T-helper 2 cell treated with Interferon-gamma antibody and Interleukin-4, amounts not matched to agents 100 ng/mL and 5 ng/mL, for 36 hours (primary cell): Measurements from ENCODE around the gene TMSB4X. TPM values are rescaled to one million over a fixed set of nuclear protein-coding genes. Genes with fewer than 3 reads are reported as not detected.

Experiments
- intact Hi-C: fragments of 100-400 bp; cut with micrococcal nuclease; formaldehyde crosslinking; loops from one replicate; pipeline ENCODE4 v1.15.1; 2023
- total RNA-seq: library from RNA; stranded (reverse); gene quantifications from 2 replicates; pipeline ENCODE4 v1.2.3, GENCODE V29; 2022

TMSB4X gene
- total RNA-seq, 1 donor from 2014 or later: 11,751 TPM

DNA sequence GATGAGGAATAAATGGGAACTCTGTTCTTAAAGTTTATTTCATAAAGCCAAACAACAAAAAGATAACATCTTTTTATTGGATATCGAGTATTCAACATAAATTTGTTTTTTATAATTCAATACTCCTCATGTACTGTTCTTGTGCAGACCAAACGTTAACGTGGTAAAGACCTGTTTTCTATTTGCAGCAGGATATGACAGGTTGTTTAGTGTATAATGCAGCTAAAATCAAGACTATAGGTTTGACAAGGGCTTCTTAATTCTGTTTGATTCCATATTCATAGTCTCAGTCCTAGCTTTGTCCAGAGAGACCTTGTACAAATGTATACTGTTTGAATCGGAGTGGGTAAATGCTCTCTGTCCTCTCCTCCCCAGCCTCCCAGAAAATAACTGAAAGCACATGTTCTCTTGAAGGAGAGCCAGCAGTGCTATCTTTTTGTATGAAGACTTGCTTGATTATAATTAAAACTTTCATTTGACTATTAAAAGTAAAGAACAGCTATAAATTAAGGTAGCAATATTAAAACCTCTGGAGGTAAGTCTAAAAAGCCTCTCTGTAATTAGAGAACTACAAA lies 17.7 kb downstream of the TMSB4X start:
- intact Hi-C loops: no loop called here

DNA sequence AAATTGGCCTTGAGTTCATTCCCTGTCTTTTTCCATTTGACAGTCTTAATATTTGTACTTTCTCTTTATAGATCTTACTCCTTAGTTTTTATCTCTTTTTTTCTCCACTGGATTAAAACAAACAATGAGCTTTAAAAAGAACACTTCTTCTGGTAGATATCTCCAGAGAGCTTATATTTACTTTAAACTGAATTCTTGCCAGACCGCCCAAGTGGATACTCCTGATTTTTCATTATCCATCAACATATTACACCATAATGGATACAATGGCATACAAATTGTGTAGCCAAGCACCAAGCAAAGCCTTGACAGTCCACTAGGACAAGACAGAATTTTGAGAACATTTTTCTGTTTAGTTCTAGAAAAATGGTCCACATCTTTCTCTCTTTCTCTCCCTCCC lies 18.9 kb downstream of the TMSB4X start:
- intact Hi-C loops: no loop called here

DNA sequence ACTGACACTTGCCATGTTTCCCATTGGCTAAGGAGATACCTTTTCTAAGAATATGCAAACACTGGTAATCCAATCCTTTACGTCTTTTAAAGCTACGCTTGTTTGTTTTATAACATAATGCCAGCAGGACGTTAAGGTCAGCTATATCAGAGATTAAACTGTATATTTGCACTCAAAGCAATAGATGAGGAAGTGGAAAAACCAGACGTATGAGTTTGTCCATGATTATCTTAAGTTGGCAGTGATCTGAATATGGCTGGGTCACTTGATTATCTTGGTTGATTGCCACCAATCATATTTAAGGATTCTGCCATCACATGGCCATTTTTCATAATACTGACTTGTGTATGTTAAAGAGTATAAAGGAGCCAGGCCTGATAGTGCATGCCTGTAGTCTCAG lies 19.4 kb downstream of the TMSB4X start:
- intact Hi-C loops: no loop called here

DNA sequence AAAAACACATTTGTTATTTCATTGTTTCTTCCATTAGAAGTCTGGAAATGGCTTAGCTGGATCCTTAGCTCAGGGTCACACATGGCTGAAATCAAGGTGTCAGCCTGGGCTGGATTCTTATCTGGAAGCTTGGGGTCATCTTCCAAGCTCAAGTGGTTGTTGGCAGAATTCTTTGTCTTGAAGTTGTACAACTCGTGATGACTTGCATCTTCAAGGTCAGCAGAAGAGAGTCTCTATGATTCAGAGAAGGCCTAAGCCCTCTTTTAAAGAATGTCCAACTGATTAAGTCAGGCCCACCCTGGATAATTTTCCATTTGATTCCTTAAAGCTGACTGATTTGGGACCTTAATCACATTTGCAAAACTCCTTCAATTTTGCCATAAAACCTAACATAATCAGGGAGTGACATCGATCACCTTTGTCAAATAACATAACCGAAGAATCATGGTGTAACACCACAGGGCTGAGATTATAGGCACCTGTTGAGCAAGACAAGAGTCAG lies 22.1 kb downstream of the TMSB4X start:
- intact Hi-C loops: no loop called here

DNA sequence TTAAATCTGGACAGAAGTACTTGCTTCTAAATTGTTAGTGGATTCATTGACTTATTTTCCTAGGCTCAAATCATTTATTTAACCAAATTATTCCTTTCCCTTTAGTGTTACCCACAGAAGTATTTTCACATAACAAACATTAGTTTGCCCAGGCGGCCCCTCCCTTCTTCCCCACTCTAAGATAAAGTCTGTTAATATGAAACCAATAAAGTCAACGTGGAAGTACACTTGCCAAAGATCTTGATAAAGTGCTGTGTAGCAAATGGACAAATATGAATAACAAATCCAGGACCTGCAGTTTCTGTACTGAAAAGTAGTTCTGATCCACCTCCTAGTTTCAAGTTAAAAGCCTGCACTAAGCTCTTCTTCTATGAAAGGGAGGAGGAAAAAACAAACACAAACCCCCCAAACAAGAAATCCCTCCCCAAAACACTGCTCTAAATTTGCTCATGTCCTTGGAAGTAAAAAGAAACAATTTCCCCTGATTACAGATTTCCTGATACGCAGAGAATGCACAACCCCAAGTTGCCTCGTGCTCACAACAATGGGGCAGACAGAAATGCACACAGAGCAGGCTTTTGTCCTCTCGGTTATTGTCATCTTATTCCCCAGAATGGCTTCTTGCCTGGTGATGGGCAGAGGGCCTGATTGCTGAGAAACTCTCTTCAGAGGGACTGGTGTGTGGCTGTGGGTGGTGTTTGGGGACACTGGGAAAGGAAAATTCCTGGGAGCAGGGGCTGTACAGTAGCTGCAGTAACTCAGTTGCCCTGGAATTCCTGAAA lies 23.2 kb downstream of the TMSB4X start:
- intact Hi-C loops: loop anchor here (1.0 kb wide), 1 partner anchor 13 kb away; no protein-coding TSS in a partner anchor

DNA sequence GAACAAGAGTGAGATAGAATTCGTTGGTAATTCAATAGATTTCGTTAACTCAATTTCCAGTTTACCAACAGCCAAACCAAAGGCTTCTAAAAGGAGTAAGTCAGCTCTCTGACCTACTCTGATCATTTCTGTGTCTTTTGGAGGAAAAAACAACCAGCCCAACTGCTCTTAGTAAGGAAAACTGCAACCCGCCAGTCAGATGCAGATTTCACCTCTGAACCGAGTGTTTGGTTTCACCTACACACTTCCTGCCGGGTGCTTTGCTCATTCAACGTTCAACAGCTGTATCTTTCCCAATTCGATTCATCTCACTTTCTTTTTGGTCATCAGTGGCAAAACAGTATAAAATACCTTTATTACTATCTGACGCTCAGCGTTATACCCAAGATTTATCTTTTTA lies 24.5 kb downstream of the TMSB4X start:
- intact Hi-C loops: loop anchor here (1.0 kb wide), 1 partner anchor 48 kb away; no protein-coding TSS in a partner anchor

DNA sequence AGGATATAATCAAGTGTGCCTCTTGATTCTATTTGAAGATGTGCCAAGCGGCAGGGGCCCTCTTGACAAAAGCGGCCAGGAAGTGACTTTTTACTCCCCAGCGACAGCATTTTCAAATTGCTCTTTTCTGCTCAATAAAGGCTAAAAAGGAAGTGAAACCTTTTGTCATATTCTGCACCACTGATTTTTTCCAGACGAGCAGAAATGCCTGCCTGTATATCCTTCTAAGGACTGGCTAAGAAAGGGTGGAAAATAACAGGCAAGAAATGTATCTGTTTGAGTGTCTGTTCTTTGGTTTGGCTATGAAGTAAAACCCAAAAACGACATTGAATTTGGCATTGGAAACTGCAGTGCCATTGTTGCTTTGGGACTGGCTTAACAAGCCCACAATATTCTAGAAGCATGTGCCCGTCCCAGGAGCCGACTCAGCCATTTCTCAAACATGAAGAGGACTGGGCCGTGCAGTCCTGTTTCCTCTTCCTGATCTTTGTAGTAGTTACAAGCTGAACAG lies 25.4 kb downstream of the TMSB4X start:
- intact Hi-C loops: loop anchor here (1.0 kb wide), 2 partner anchors 22 to 87 kb away; no protein-coding TSS in a partner anchor

DNA sequence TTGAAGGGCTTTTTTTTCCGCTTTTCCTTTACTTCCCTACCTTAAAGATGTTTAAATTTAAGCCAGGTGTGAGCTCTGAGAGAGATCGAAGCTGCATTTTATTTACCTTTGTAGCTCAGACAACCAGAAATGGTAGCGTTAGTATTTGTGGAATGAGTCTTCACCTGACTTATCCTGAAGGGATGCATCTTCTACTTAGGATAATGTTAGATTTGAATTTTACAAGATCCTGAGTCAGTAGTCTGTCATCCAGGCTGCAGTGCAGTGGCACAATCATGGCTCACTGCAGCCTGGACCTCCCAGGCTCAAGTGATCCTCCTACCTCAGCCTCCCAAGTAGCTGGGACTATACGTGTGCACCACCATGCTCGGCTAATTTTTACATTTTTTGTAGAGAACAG lies 26.2 kb downstream of the TMSB4X start:
- intact Hi-C loops: no loop called here

DNA sequence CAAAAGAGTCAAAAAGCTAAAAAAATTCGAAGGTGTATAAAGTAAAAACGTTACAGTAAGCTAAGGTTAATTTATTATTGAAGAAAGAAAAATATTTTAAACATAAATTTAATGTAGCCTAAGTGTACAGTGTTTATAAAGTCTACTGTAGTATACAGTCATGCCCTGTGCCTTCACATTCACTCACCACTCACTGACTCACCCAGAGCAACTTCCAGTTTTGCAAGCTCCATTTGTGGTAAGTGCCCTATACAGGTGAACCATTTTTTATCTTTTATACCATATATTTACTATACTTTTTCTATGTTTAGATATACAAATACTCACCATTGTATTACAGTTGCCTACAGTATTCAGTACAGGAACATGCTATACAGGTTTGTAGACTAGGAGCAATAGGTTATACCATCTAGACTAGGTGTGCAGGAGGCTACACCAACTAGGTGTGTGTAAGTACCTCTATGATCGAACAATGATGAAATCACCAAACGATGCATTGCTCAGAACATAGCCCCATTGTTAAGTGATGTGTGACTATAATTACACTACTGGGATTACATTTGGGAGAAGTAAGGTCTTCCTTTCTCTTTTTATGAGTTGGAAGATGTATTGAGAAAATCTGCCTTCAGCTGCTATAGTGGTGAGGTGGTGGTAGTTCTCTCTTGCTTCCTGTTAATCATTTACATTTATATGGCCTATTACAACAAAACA lies 27.2 kb downstream of the TMSB4X start:
- intact Hi-C loops: no loop called here

DNA sequence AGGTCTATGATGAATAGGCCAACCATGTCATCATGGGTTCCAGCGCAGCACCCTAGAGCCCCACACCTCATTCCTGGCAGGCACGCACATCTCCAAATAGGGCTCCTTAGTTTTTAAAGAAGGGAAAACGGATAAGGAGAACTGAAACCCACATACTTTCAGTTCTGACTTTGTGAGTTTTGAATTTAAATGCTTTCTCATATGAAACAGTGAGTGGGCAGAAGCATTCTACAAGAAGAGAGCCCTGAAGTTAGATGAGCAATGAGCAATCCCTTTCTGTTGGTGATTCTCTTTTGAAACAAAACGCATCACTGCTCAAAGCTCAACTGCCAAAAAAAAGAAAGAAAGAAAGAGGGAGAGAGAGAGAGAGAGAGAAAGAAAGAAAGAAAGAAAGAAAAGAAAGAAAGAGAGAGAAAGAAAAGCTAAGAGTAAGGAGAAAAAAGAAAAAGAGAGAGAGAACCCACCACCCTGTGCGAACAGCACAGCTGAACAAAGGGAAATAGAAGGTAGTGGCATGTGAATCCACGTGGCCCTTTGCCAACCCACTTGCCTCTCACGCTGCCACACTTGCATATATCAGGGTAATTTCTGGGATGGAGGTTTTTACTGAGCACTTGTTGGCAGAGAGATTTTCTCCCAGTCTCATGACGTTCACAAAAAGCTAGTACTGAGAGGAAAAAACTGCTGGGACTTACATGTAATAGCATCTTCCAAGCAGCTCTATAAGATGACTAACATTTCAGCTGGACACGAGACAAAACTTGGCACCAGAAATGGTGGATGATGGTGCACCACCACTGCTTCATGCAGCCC lies 31.0 kb downstream of the TMSB4X start:
- intact Hi-C loops: loop anchor here (1.0 kb wide), 1 partner anchor 7 kb away; no protein-coding TSS in a partner anchor

DNA sequence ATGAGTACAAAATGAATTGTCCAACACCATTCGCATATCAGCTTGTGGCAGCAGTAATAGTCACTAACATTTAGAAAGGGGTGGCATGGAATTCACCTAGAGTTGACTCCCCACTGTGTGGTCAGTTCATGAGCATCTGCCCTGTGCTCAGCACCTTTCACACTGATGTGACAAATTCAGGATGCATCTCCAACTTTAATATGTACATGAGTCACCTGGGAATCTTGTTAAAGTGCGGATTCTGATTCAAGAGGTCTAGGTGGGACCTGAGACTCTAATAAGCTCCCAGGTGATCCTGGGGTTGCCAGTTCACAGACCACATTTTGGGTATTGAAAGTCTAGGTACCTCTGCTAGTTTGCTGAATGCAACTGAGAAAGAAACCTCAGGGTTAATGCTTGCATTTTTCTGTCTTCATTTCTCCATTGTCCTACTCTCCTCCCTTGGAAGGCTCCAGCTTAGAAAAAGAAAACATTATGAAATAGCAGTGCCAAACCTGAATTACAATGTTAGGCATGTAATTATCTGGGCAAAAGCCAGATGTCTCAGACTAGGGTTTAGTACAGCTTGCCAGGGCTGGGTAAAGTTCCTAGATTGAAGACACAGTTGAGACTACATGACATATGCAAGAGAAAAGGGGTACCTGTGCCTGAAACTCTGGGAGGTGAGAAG lies 32.7 kb downstream of the TMSB4X start:
- intact Hi-C loops: no loop called here

DNA sequence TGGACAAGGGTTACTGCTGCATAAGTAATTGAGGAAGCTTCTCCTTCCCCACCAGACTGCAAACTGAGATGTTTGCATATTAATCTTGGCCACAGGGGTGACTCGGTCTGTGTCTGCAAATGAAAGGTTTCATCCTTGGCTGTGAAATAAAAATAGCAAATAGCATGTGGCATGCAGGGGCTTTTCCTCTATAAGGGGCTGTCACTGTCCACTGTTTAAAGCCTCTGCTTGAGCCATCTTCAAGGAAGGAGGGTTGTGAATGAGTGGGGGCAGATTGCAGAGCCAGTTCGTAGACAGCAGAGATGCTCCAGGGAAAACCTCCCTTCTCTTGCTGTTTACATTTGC lies 33.3 kb downstream of the TMSB4X start:
- intact Hi-C loops: no loop called here

DNA sequence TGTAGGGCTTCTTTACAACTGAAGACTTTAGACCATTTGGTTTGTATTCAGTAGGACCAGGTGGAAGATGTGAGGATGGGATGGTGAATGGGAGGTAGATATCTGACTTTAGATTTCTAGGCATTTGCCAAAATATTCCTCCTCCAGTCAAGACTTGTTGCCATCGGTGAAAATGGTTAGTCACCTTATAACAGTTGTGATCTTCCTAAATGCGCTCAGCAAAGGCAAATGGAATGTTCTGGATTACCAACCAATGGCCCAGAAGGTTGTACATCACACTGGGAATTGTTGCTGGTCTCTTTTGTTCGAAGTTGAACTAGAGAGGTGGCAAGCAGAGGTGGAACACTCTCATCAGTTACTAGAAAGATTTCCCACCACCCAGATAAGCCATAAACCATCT lies 33.9 kb downstream of the TMSB4X start:
- intact Hi-C loops: no loop called here

DNA sequence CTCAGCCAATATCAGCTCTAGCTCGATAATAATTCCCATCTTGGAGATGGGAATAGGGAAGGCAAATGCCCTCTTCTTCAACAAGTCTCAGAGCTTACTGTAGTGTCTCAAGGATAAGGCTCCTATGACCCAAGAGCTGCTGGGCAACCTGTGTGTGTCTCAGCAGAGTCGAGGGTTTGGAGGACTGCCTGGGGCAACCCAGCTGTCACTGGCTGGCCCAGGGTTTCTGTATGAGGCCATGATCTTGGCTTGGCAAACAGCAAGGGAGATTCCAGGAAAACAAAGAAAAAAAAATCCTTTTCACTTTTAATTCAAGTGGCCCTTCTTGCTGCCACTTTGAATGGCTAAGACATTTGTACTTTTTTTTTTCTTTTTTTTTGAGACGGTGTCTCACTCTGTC lies 34.4 kb downstream of the TMSB4X start:
- intact Hi-C loops: no loop called here

DNA sequence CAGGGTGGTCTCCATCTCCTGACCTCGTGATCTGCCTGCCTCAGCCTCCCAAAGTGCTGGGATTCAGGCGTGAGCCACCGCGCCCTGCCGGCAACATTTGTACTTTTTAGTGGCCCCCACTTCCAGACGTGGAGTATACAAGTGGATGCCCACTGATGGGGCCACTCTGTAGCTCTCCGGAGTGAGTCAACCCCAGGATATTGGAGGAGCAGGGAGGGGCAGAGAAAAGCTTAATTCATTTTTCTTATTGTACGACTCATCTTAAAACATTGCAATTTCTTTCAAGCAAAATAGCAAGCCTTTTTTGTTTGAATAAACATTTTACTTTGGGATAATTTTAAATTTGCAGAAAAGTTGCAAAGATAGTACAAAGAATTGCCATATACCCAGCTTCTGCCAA lies 34.9 kb downstream of the TMSB4X start:
- intact Hi-C loops: loop anchor here (5.0 kb wide), 1 partner anchor 33 kb away; the partner anchor contains the start of gene TMSB4X

DNA sequence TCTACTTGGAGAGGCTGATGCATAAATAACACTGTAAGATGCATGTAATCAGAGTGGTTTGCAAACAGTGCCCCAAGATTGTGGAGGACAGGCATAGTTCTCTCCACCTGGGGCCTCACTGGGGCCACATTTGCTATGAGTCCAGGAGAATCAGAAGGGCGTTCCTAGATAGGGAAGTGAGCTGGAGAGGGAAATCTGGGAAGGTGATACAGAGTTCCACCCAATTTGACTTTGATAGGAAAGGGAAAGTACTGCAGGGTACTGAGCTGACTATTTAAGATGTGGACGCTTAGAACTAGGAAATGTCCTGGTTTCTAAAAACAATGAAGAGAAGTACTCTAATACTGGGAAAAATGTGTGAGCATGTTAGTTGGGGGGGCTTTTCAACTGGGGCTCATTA lies 35.6 kb downstream of the TMSB4X start:
- intact Hi-C loops: loop anchor here (5.0 kb wide), 1 partner anchor 33 kb away; the partner anchor contains the start of gene TMSB4X

DNA sequence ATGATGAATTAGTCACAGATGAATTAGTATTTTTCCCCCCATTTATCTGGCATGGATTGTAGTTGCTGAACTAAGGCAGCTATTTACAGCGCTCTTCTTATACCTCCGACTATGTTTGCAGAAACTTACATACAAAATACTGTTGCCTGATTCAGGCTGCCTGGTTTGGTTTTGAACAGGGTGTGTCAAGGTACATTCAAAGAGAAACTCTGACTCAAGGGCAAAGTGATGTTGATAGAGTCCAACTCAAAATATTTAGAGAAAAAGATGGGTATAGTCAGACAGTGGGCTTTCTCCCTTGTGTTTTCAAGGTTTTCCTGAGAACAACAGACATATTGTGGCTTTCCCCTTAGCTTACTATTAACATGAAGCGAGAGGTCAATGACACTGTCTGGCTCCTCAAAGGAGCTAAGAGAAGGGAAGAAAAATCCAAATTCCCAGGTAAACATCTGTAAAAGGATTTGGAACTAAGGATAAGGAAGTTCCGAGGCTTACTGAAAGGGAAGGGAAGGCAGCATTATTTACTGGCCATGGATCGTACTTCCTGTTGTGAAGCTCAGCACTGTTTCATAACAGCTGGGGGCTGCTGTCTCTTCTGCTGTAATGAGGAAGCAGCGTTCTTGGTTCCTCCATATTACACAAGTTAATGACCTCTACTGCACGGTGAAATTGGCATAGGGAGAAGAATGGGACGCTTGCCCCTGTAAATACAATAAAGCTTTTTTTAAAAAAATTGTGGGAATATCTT lies 38.6 kb downstream of the TMSB4X start:
- intact Hi-C loops: loop anchor here (1.0 to 5.0 kb wide), 2 partner anchors 8 to 36 kb away; partner anchors contain the start of gene TMSB4X

DNA sequence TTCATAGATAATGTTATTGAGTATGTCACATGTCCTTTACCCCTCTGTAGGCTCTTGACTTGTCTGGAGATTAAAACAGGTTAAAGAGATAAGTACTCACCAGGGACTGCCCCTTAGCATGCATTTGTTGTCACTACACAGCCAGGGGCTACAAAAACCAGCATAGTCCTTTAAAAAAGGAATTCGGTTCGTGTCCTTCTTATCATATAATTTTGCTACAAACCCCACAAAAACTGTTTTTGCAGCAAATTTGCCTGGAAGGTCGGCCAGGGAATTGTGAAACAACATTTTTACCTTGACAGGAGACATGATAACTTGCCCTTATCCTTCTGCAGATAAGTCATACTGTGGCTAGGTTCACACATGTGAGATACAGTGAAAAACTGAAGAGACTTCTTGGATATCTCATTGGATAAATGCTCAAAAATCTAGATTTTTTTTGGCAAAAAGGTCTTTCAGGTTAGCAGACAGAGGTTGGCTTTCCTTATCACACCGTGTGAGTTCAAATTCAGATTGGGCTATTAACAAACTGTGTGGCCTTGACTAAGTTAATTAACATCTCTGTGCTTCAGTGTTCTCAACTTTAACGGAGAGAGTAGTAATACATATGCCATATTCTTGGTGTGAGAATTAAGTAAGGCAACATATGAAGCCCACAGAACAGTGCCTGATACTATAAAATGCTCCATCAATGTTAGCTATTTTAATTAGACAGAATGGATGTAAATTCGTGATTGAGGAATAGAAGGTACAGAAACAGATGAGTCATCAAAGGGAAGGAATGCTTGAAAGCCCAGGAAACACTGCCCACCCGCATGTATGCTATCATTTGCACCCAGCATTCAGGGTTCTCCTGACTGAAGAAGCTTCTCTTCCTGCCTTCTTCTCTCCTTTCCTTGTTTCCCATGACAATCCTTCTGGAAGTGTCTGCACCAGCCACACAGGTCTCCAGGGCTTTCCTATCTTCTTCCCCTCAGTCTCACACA lies 39.5 kb downstream of the TMSB4X start:
- intact Hi-C loops: loop anchor here (5.0 kb wide), 1 partner anchor 37 kb away; the partner anchor contains the start of gene TMSB4X
